ENCODE measurements around the gene ST6GALNAC2.

ST6GALNAC2 gene

DNA sequence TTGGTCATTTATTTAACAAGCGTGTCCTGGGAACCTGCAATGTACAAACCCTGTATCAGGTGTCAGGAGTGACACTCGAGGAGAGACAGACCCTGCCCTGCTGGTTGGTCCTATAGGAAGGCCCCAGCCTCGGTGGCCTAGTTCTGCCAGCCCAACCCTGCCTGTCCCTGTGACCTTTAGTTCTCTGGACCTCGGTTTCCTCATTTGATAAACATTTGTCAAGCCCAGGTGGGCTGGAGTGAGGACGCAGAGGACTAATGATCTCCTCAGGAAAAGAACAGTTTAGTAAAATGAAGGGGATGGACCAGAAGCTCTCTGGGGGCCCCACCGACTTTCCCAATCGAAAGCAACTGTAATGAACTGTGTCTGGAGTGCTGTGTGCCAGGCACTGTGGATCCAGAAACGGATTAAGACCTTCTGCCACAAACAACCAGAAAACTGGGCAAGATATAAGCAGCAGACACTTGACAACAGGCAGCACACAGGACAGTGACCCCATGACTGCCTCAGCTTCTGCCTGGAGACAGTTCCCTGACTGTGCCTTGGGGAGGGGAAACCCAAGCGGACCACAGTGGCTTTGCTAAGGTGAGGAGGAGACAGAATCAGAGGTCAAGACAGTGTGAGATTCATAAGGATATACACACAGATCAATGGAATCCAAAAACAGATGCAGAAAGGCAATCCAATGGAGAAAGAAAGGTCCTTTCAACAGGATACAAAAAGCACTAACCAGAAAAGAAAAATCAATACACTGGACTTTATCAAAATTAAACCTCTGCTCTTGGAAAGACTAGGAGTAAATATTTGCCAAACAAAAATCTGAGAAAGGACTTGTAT, 37.1 kb downstream of the ST6GALNAC2 start:
- Histone ChIP-seq H3K23ac (ENCODE audit: low read length) (no peak overlapping the region), H3K18ac (ENCODE audit: low read length) (no peak overlapping the region), H3K79me1 (ENCODE audit: low read length) (peaks cover 6% of the 10 kb centered on the region), H4K91ac (ENCODE audit: low read depth, low read length) (no peak overlapping the region), H3K4me1 (ENCODE audit: control insufficient read depth in 1 of 2, insufficient read depth in 2 of 2, low read length in 2 of 2) (peaks cover 22 to 23% of the 10 kb centered on the region in 2 experiments), H2AK5ac (ENCODE audit: low read length) (no peak overlapping the region), H3K4ac (ENCODE audit: low read depth, low read length) (no peak overlapping the region), H3K27ac (ENCODE audit: low read depth, low read length) (no peak overlapping the region), H2BK5ac (ENCODE audit: low read depth, low read length, poor library complexity) (no peak overlapping the region), H3K4me2 (ENCODE audit: low read length) (no peak overlapping the region), H3K9me3 (ENCODE audit: insufficient read depth, low read depth, low read length) (no peaks in the 10 kb centered on the region), H3K9ac (ENCODE audit: low read length) (no peak overlapping the region), H4K8ac (ENCODE audit: low read depth, low read length) (no peak overlapping the region), H2AFZ (ENCODE audit: insufficient read depth, low read length, poor library complexity) (no peak overlapping the region), H4K12ac (ENCODE audit: low read depth, low read length) (no peak overlapping the region), H3K27me3 (ENCODE audit: insufficient read depth, low read length) (no peaks in the 10 kb centered on the region), H3K4me3 (ENCODE audit: low read depth, low read length) (no peak overlapping the region), H2BK120ac (ENCODE audit: insufficient read depth, low read length, poor library complexity) (no peak overlapping the region), H3K36me3 (ENCODE audit: control insufficient read depth in 1 of 2, insufficient read depth in 2 of 2, low read length in 2 of 2) (no peaks in the 10 kb centered on the region), H2BK12ac (ENCODE audit: low read length) (no peak overlapping the region), H3K14ac (ENCODE audit: low read length) (no peak overlapping the region), H3K79me2 (ENCODE audit: control insufficient read depth, insufficient read depth, low read length, poor library complexity) (no peaks in the 10 kb centered on the region)
- no CpG with 5 or more reads among the region's 9 CpGs for WGBS (ENCODE audit: extremely low coverage, insufficient coverage, insufficient read length)
- DNase-seq = no peak

DNA sequence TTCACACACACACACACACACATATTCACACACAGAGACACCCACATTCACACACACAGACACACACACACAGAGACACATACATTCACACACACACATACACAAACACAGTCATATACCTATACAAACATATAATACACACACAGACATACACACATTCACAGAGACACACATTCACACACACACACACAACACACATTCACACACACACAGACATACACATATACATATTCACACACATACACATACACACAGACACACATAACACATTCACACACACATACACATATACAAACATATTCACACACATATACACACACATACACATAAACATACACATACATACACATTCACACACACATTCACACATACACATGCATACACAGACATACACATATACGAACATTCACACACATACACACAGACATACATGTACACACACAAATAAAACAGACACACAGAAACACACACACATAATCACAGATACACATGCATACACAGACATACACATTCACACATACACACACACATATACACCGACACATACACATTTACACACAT, 37.9 kb downstream of the ST6GALNAC2 start:
- no peaks in the 10 kb centered on the region for H3K79me2 ChIP-seq (ENCODE audit: control insufficient read depth, insufficient read depth, low read length, poor library complexity)
- no peak overlapping the region for H3K4me3 ChIP-seq (ENCODE audit: low read depth, low read length)
- H2AK5ac ChIP-seq (ENCODE audit: low read length) = no peak overlapping the region
- no peak overlapping the region for H2BK5ac ChIP-seq (ENCODE audit: low read depth, low read length, poor library complexity)
- no peak overlapping the region for H4K91ac ChIP-seq (ENCODE audit: low read depth, low read length)
- H3K27ac ChIP-seq (ENCODE audit: low read depth, low read length) = no peak overlapping the region
- no peak overlapping the region for H3K9ac ChIP-seq (ENCODE audit: low read length)
- H3K23ac ChIP-seq (ENCODE audit: low read length) = no peak overlapping the region
- peaks cover 2% of the 10 kb centered on the region for H3K79me1 ChIP-seq (ENCODE audit: low read length)
- no peak overlapping the region for H3K4me2 ChIP-seq (ENCODE audit: low read length)
- DNase-seq = no peak
- no CpG with 5 or more reads among the region's 2 CpGs for WGBS (ENCODE audit: extremely low coverage, insufficient coverage, insufficient read length)
- H3K36me3 ChIP-seq (ENCODE audit: control insufficient read depth in 1 of 2, insufficient read depth in 2 of 2, low read length in 2 of 2) = no peaks in the 10 kb centered on the region
- H3K27me3 ChIP-seq (ENCODE audit: insufficient read depth, low read length) = no peaks in the 10 kb centered on the region
- no peak overlapping the region for H2BK12ac ChIP-seq (ENCODE audit: low read length)
- H2BK120ac ChIP-seq (ENCODE audit: insufficient read depth, low read length, poor library complexity) = no peak overlapping the region
- H3K4ac ChIP-seq (ENCODE audit: low read depth, low read length) = no peak overlapping the region
- no peak overlapping the region for H4K12ac ChIP-seq (ENCODE audit: low read depth, low read length)
- no peak overlapping the region for H3K14ac ChIP-seq (ENCODE audit: low read length)
- no peaks in the 10 kb centered on the region for H3K9me3 ChIP-seq (ENCODE audit: insufficient read depth, low read depth, low read length)
- H4K8ac ChIP-seq (ENCODE audit: low read depth, low read length) = no peak overlapping the region
- H3K18ac ChIP-seq (ENCODE audit: low read length) = no peak overlapping the region
- H3K4me1 ChIP-seq (ENCODE audit: control insufficient read depth in 1 of 2, insufficient read depth in 2 of 2, low read length in 2 of 2) = peaks cover 20 to 21% of the 10 kb centered on the region in 2 experiments
- no peak overlapping the region for H2AFZ ChIP-seq (ENCODE audit: insufficient read depth, low read length, poor library complexity)

DNA sequence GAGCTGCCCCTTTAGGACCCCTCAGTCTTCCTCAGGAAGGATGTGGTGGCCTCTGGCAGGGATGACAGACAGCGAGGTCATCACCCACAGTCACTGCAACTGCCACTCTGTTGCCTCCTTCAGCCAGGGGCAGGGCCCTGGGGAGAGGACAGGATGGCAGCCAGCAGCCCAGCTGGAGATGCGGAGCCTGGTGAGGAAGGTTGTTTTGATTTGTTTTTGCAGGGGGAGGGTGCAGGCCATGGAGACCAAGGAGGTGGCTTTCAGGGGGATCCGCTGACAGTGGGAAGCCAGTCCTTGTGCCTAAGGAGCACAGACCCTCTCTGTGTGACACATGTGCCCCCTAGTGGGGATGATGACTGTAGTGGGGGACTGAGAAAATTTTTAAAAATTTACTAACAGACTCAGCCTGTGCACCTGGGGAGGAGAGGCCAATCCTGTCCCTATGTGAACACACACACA, 38.4 kb downstream of the ST6GALNAC2 start:
- Histone ChIP-seq H3K36me3 (ENCODE audit: control insufficient read depth in 1 of 2, insufficient read depth in 2 of 2, low read length in 2 of 2) (no peaks in the 10 kb centered on the region), H2AFZ (ENCODE audit: insufficient read depth, low read length, poor library complexity) (no peak overlapping the region), H3K4ac (ENCODE audit: low read depth, low read length) (no peak overlapping the region), H3K23ac (ENCODE audit: low read length) (no peak overlapping the region), H3K27me3 (ENCODE audit: insufficient read depth, low read length) (no peaks in the 10 kb centered on the region), H3K27ac (ENCODE audit: low read depth, low read length) (no peak overlapping the region), H2BK12ac (ENCODE audit: low read length) (no peak overlapping the region), H3K9me3 (ENCODE audit: insufficient read depth, low read depth, low read length) (no peaks in the 10 kb centered on the region), H4K12ac (ENCODE audit: low read depth, low read length) (no peak overlapping the region), H2BK5ac (ENCODE audit: low read depth, low read length, poor library complexity) (no peak overlapping the region), H3K4me1 (ENCODE audit: control insufficient read depth in 1 of 2, insufficient read depth in 2 of 2, low read length in 2 of 2) (peaks cover 20 to 25% of the 10 kb centered on the region in 2 experiments), H4K8ac (ENCODE audit: low read depth, low read length) (no peak overlapping the region), H3K9ac (ENCODE audit: low read length) (no peak overlapping the region), H4K91ac (ENCODE audit: low read depth, low read length) (no peak overlapping the region), H2BK120ac (ENCODE audit: insufficient read depth, low read length, poor library complexity) (no peak overlapping the region), H3K4me3 (ENCODE audit: low read depth, low read length) (no peak overlapping the region), H3K79me1 (ENCODE audit: low read length) (peaks cover 2% of the 10 kb centered on the region), H3K79me2 (ENCODE audit: control insufficient read depth, insufficient read depth, low read length, poor library complexity) (no peaks in the 10 kb centered on the region), H2AK5ac (ENCODE audit: low read length) (no peak overlapping the region), H3K14ac (ENCODE audit: low read length) (no peak overlapping the region), H3K18ac (ENCODE audit: low read length) (no peak overlapping the region), H3K4me2 (ENCODE audit: low read length) (no peak overlapping the region)
- DNase-seq = peak; percentile 51 to 77
- WGBS (ENCODE audit: extremely low coverage, insufficient coverage, insufficient read length) = no CpG with 5 or more reads among the region's 3 CpGs

DNA sequence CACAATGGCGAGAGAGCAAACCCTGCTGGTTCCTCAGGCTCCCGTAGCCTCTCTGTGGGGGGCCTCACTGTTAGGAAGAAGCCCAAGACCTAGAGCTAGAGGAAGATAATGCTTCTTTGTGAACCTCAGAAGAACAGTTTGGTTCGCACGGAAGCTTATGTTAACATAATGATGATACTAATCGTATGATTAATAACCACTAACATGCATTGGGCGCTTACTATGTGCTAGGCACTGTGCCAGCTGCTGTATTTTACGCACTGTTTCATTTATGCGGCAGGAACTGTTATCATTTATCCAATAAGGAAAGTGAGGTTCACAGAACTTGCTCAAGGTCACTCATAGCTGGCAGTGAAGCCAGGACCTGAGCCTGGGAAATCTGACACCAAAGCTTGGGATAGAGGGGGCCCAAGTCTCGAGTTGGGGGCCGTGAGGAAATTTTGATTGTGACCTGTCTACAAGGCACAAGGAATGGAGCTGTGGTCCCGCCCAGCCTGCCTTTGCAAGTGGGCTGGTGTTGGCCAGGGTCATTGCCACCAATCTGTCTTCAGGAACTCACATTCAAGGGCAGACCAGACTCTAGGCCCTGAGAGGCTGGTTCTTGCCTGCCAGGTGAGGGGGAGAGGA, 39.0 kb downstream of the ST6GALNAC2 start:
- Histone ChIP-seq H4K91ac (ENCODE audit: low read depth, low read length) (no peak overlapping the region), H3K9me3 (ENCODE audit: insufficient read depth, low read depth, low read length) (no peaks in the 10 kb centered on the region), H3K4me3 (ENCODE audit: low read depth, low read length) (no peak overlapping the region), H3K36me3 (ENCODE audit: control insufficient read depth in 1 of 2, insufficient read depth in 2 of 2, low read length in 2 of 2) (no peaks in the 10 kb centered on the region), H2BK5ac (ENCODE audit: low read depth, low read length, poor library complexity) (no peak overlapping the region), H3K79me2 (ENCODE audit: control insufficient read depth, insufficient read depth, low read length, poor library complexity) (no peaks in the 10 kb centered on the region), H3K4me2 (ENCODE audit: low read length) (no peak overlapping the region), H2AK5ac (ENCODE audit: low read length) (no peak overlapping the region), H3K9ac (ENCODE audit: low read length) (no peak overlapping the region), H3K4me1 (ENCODE audit: control insufficient read depth in 1 of 2, insufficient read depth in 2 of 2, low read length in 2 of 2) (peaks cover 20 to 23% of the 10 kb centered on the region in 2 experiments), H4K12ac (ENCODE audit: low read depth, low read length) (no peak overlapping the region), H3K27ac (ENCODE audit: low read depth, low read length) (no peak overlapping the region), H3K23ac (ENCODE audit: low read length) (no peak overlapping the region), H3K4ac (ENCODE audit: low read depth, low read length) (no peak overlapping the region), H3K27me3 (ENCODE audit: insufficient read depth, low read length) (no peaks in the 10 kb centered on the region), H2AFZ (ENCODE audit: insufficient read depth, low read length, poor library complexity) (no peak overlapping the region), H3K79me1 (ENCODE audit: low read length) (peaks cover 2% of the 10 kb centered on the region), H2BK12ac (ENCODE audit: low read length) (no peak overlapping the region), H3K14ac (ENCODE audit: low read length) (no peak overlapping the region), H3K18ac (ENCODE audit: low read length) (no peak overlapping the region), H4K8ac (ENCODE audit: low read depth, low read length) (no peak overlapping the region), H2BK120ac (ENCODE audit: insufficient read depth, low read length, poor library complexity) (no peak overlapping the region)
- WGBS (ENCODE audit: extremely low coverage, insufficient coverage, insufficient read length) = no CpG with 5 or more reads among the region's 11 CpGs
- DNase-seq = no peak
